K562 (cell line): ENCODE results near the gene MCEE. TPM values are rescaled to one million over a fixed set of nuclear protein-coding genes. Genes with fewer than 3 reads are reported as not detected.

Source experiments
- COPS2 ChIP-seq: fragments of 450-650 bp; conservative IDR thresholded peaks from 2 replicates; pipeline ENCODE4 v1.6.1; 2016; ENCODE audit warnings: mild to moderate bottlenecking, moderate library complexity
- ELF1 ChIP-seq: fragments of 200-800 bp; sonication (Bioruptor generic); IDR thresholded peaks from 2 replicates; pipeline ENCODE4 v1.6.1; 2016; ENCODE audit warnings: missing genetic modification characterization, missing compliant biosample characterization
- FOXK1 ChIP-seq: sonication (generic); formaldehyde crosslinking; IDR thresholded peaks from 2 replicates; pipeline ENCODE4 v1.8.0; 2022; ENCODE audit warnings: missing genetic modification reagents, mild to moderate bottlenecking, borderline replicate concordance
- HIVEP1 ChIP-seq: fragments of 250-450 bp; sonication (Bioruptor Pico); IDR thresholded peaks from 2 replicates; pipeline ENCODE4 v1.4.0; 2020; ENCODE audit warnings: mild to moderate bottlenecking
- KLF13 ChIP-seq: fragments of 450-650 bp; IDR thresholded peaks from 2 replicates; pipeline ENCODE4 v1.6.1; 2016; ENCODE audit warnings: missing genetic modification characterization, low read depth, mild to moderate bottlenecking, missing compliant biosample characterization, moderate library complexity, borderline replicate concordance
- MAFK ChIP-seq: IDR thresholded peaks from 2 replicates; pipeline ENCODE4 v1.6.1; 2011; ENCODE audit warnings: low read length, improper control_type of control experiment
- MAZ ChIP-seq, 2 experiments: fragments of 450-650 bp in 1 of 2; sonication (generic) in 1 of 2; formaldehyde crosslinking; IDR thresholded peaks in 1 of 2; conservative IDR thresholded peaks in 1 of 2; 2 replicates each; pipeline versions ENCODE4 v1.4.0 to v1.5.0; 2020; ENCODE audit warnings: mild to moderate bottlenecking in 1 of 2, missing genetic modification reagents in 1 of 2
- MBD2 ChIP-seq: sonication (generic); IDR thresholded peaks from 2 replicates; pipeline ENCODE4 v1.6.1; 2016; ENCODE audit warnings: low read depth, borderline replicate concordance
- POLR2G ChIP-seq: fragments of 200-400 bp; formaldehyde crosslinking; IDR thresholded peaks from 2 replicates; pipeline ENCODE4 v1.6.1; 2017; ENCODE audit warnings: low read depth, mild to moderate bottlenecking, antibody characterized with exemption, low read length, moderate library complexity
- SAP30 ChIP-seq: fragments of 200-600 bp; sonication (generic); IDR thresholded peaks from 2 replicates; pipeline ENCODE4 v1.6.1; 2012; ENCODE audit warnings: borderline replicate concordance, low read depth, mild to moderate bottlenecking, moderate library complexity, low read length, control low read depth, inconsistent platforms; ENCODE audit not compliant: insufficient read depth, poor library complexity, severe bottlenecking
- SPI1 ChIP-seq: IDR thresholded peaks from 2 replicates; pipeline ENCODE4 v1.6.1; 2011; ENCODE audit warnings: low read depth, low read length, control low read depth, borderline replicate concordance
- TFAP4 ChIP-seq: sonication (generic); formaldehyde crosslinking; IDR thresholded peaks from 2 replicates; pipeline ENCODE4 v1.8.0; 2022; ENCODE audit warnings: missing genetic modification reagents, mild to moderate bottlenecking, moderate library complexity, borderline replicate concordance
- TOE1 ChIP-seq, 2 experiments: fragments of 450-650 bp in 1 of 2; sonication (generic) in 1 of 2; formaldehyde crosslinking in 1 of 2; IDR thresholded peaks; 2 replicates each; pipeline versions ENCODE4 v1.7.1 to v1.8.0; 2016 to 2022; ENCODE audit warnings: borderline replicate concordance in 2 of 2, mild to moderate bottlenecking in 2 of 2, antibody characterized with exemption in 1 of 2, inconsistent platforms in 1 of 2, low read depth in 1 of 2, missing genetic modification reagents in 1 of 2, moderate library complexity in 1 of 2
- ZNF699 ChIP-seq: fragments of 250-450 bp; sonication (Bioruptor Pico); IDR thresholded peaks from 2 replicates; pipeline ENCODE4 v1.8.0; 2021; ENCODE audit warnings: mild to moderate bottlenecking, moderate library complexity; ENCODE audit not compliant: insufficient replicate concordance
- polyA plus RNA-seq, 8 experiments: library from polyadenylated mRNA; depleted of rRNA in 4 of 8; stranded (reverse) in 5 of 8; unstranded in 3 of 8; fragments of >200 nt; fragmentation: Nextera tagmentation in 2 of 8; fragmentation: Illumina TruSeq in 1 of 8; extraction: Ambion mirVana in 2 of 8; extraction: Trizol in 1 of 8; gene quantifications; 2 replicates each; pipeline versions ENCODE4 v1.2.1 to v1.2.3, GENCODE V29; 2011 to 2014; ENCODE audit warnings: inconsistent platforms in 1 of 8, missing spikeins in 1 of 8
- total RNA-seq, 7 experiments: library from RNA; depleted of rRNA in 6 of 7; stranded (reverse); fragments of >200 nt in 6 of 7; fragmentation: Illumina TruSeq in 2 of 7; extraction: Trizol in 2 of 7; gene quantifications; 2 replicates each; pipeline versions ENCODE4 v1.2.1 to v1.2.3, GENCODE V29; 2011 to 2021; ENCODE audit warnings: low replicate concordance in 1 of 7
- TF ChIP-seq, protein P1 (sequence below): fragments of 250-450 bp; sonication (Bioruptor Pico); IDR thresholded peaks from 2 replicates; pipeline ENCODE4 v1.8.0; 2021; ENCODE audit warnings: borderline replicate concordance, mild to moderate bottlenecking, moderate library complexity; ENCODE audit not compliant: poor library complexity, severe bottlenecking
- TF ChIP-seq, protein P2 (sequence below): fragments of 250-450 bp; sonication (Bioruptor Pico); IDR thresholded peaks from 2 replicates; pipeline ENCODE4 v1.5.0; 2020; ENCODE audit warnings: mild to moderate bottlenecking, borderline replicate concordance

The MCEE gene
- total and polyA plus RNA-seq, 9 of the 15 experiments (the other 6 are each of a cell fraction or from before 2014, with no cell fraction given): 15.6 to 49.1 (median 24.5) TPM

- peak; percentile 100 for TF ChIP-seq TFAP4 (CRISPR knock-in tag)
- TF ChIP-seq SAP30: peak; percentile 96
- TF ChIP-seq FOXK1: 0 out of 2 replicates have a peak, but pooled peaks have one; percentile 58
- TF ChIP-seq, protein P1, sequence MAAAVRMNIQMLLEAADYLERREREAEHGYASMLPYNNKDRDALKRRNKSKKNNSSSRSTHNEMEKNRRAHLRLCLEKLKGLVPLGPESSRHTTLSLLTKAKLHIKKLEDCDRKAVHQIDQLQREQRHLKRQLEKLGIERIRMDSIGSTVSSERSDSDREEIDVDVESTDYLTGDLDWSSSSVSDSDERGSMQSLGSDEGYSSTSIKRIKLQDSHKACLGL (CRISPR knock-in tag): no peak
- TF ChIP-seq SPI1: peak; percentile 58
- TF ChIP-seq ELF1 (tag): peak; percentile 92
- peak; percentile 90 to 92 for TF ChIP-seq MAZ (CRISPR knock-in tag; conservative IDR thresholded peaks at IDR 0.05 in 1 of 2, IDR thresholded peaks at IDR 0.05 in 1 of 2)
- TF ChIP-seq COPS2: no peak
- peak; percentile 89 for TF ChIP-seq KLF13
- TF ChIP-seq, protein P2, sequence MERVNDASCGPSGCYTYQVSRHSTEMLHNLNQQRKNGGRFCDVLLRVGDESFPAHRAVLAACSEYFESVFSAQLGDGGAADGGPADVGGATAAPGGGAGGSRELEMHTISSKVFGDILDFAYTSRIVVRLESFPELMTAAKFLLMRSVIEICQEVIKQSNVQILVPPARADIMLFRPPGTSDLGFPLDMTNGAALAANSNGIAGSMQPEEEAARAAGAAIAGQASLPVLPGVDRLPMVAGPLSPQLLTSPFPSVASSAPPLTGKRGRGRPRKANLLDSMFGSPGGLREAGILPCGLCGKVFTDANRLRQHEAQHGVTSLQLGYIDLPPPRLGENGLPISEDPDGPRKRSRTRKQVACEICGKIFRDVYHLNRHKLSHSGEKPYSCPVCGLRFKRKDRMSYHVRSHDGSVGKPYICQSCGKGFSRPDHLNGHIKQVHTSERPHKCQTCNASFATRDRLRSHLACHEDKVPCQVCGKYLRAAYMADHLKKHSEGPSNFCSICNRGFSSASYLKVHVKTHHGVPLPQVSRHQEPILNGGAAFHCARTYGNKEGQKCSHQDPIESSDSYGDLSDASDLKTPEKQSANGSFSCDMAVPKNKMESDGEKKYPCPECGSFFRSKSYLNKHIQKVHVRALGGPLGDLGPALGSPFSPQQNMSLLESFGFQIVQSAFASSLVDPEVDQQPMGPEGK: no peak
- peak; percentile 99 for TF ChIP-seq POLR2G
- no peak; the same call in 1 of the 2 replicates for TF ChIP-seq HIVEP1 (CRISPR knock-in tag)
- peak; percentile 81 for TF ChIP-seq TOE1 (IDR thresholded peaks at IDR 0.05; ENCODE audit: borderline replicate concordance)
- TF ChIP-seq TOE1 (CRISPR knock-in tag; IDR thresholded peaks at IDR 0.05; ENCODE audit: borderline replicate concordance, low read depth): no peak
- no peak for TF ChIP-seq ZNF699 (CRISPR knock-in tag)
- peak; percentile 89 for TF ChIP-seq MBD2
- no peak for TF ChIP-seq MAFK
These were observed 61.6 kb downstream of the MCEE start, which contains the start of gene NAGK (continued) for GRCh38 chr2:71068218-71069035.
